GM21825 (cell line): ENCODE data around the gene DMTF1.
"Not testable (repeated sequence)": the region's sequence is repeated elsewhere in the genome, so short reads cannot be mapped to it uniquely, and the experiment has no call there.

ENCODE experiments used
- ATAC-seq: cut with Tn5 transposase; IDR thresholded peaks from one replicate; pipeline ENCODE4 v1.9.1; 2021; ENCODE audit warnings: mild to moderate bottlenecking, moderate library complexity; ENCODE audit not compliant: unreplicated experiment

Gene DMTF1

GRCh38 chr7:87192784-87193487, 40.7 kb downstream of the DMTF1 start:
- no peak for ATAC-seq

GRCh38 chr7:87193912-87194311, 41.7 kb downstream of the DMTF1 start:
- no peak for ATAC-seq

GRCh38 chr7:87199241-87199640, 47.0 kb downstream of the DMTF1 start:
- ATAC-seq: no peak

DNA sequence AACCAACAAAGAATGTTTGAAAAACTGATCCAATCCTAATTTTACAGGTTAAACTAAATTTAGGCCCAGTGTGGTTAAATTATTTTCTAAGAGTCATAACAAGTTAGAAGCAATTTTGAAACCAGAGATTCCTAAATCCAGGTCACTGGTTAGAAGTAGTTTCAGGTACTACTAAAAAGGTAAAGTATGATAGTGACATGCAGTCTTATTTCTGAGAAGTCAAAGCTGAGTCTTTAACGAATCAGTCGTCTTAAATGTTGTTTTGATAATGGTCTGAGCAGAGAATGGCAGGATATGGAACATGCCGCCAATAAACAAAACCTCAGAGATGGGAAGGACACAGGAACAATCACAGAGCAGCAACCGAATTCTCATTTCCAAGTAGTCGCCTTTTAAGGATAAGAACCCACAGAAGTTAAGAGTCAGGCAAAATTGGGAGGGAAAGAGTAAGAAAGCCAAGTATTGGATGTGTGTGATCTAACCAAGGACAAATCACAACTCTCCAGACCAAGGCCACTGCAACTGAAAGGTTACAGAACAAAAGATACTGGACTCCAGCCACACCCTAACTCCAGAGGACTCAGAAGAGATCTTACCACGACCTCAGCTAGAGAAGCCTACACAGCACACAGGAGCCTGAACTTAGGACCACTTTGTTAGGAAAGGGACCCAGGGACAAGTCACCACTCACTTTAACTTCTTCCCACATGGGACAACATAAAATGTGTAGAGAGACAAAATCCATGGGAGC, 47.6 kb downstream of the DMTF1 start:
- ATAC-seq: no peak

- no peak for ATAC-seq
These were observed 50.0 kb downstream of the DMTF1 start for GRCh38 chr7:87202208-87202607.

GRCh38 chr7:87202705-87203104, 50.5 kb downstream of the DMTF1 start:
- no peak for ATAC-seq

GRCh38 chr7:87203929-87204328, 51.7 kb downstream of the DMTF1 start:
- ATAC-seq: not testable (repeated sequence)

- ATAC-seq: no peak
These were observed 52.7 kb downstream of the DMTF1 start for GRCh38 chr7:87204933-87205332.

DNA sequence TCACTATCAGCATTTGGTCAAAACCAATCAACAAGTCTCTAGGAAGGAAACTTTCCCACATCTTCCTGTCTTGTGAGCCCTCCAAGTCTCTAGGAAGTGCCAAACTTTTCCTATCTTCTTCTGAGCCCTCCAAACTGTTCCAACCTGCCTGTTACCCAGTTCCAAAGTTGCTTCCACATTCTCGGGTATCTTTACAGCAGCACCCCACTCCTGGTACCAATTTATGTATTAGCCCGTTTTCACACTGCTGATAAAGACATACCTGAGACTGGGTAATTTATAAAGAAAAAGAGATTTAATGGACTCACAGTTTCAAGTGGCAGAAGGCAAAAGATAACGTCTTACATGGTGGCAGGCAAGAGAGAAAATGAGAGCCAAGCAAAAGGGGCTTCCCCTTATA, 53.4 kb downstream of the DMTF1 start:
- not testable (repeated sequence) for ATAC-seq

DNA sequence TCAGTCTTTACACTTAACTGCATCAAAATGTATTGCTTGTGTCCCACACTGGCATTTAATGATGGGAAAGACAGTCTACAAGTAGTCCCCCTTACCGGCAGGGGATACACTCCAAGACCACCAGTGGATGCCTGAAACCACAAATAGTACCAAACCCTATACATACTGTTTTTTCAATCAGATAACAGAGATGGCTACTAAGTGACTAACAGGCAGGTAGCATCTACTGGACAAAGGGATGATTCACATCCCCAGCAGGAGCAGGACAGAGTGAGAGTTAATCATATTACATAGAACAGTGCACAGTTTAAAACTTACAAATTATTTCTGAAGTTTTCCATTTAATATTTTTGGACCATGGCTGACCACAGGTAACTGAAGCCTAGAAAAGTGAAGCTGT, 54.1 kb downstream of the DMTF1 start:
- no peak for ATAC-seq

DNA sequence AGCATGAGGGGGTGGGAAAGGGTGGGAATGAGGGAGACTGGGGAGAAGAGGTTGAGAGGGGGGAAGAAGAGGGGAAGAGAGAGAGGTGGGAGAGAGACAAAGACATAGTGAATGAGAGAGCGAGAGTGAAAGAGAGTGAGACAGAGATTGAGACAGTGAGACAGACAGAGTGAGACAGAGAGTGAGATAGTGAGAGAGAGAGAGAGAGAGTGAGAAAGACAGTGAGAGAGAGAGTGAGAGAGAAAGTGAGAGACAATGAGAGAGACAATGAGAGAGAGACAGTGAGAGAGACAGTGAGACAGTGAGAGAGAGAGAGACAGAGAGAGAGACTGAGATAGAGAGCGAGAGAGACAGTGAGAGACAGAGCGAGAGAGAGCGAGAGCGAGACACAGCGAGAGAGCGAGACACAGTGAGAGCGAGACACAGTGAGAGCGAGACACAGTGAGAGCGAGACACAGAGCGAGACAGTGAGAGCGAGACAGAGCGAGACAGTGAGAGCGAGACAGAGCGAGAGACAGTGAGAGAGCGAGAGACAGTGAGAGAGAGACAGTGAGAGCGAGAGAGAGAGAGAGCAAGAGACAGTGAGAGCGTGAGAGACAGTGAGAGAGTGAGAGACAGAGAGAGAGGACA, 57.2 kb downstream of the DMTF1 start:
- ATAC-seq: no peak

- no peak for ATAC-seq
These were observed 58.3 kb downstream of the DMTF1 start for GRCh38 chr7:87210506-87210905.

- ATAC-seq: no peak
These were observed 60.2 kb downstream of the DMTF1 start for GRCh38 chr7:87212498-87212897.

DNA sequence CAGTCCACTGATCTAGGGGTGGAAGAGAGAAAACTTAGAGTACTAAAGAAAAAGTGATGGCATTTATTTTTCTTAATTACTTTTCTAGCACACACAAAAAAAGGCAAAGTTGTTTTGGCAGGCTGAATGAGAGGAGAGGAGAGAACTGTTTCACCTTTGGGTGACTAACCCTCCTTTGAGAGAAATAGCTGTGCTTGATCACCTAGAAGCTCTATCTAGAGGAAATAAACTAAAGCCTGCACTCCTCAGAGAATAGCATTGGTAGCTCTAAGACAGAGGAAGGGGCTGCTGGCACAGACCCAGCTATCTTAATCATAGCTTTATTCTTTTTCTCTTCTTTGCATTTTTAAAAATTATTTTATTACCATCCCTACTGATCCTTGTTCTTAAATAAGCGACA, 61.0 kb downstream of the DMTF1 start:
- no peak for ATAC-seq

- no peak for ATAC-seq
These were observed 61.6 kb downstream of the DMTF1 start for GRCh38 chr7:87213811-87214210.

DNA sequence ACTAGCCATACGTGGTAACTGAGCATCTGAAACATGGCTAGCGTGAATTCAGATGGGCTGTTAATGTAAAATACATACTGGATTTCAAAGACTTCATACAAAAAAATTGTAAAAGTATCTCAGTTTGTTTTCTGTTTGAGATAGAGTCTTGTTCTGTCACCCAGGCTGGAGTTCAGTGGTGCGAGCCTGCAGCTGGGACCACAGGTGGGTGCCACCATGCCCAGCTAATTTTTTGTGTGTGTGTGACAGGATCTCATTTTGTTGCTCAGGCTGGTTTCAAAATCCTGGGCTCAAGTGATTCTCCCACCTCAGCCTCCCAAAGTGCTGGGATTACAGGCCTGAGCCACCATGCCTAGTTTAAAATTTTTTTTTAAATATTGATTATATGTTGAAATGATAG, 62.8 kb downstream of the DMTF1 start:
- no peak for ATAC-seq

- peak; percentile 50 for ATAC-seq
These were observed 64.7 kb downstream of the DMTF1 start for GRCh38 chr7:87216701-87217508.

DNA sequence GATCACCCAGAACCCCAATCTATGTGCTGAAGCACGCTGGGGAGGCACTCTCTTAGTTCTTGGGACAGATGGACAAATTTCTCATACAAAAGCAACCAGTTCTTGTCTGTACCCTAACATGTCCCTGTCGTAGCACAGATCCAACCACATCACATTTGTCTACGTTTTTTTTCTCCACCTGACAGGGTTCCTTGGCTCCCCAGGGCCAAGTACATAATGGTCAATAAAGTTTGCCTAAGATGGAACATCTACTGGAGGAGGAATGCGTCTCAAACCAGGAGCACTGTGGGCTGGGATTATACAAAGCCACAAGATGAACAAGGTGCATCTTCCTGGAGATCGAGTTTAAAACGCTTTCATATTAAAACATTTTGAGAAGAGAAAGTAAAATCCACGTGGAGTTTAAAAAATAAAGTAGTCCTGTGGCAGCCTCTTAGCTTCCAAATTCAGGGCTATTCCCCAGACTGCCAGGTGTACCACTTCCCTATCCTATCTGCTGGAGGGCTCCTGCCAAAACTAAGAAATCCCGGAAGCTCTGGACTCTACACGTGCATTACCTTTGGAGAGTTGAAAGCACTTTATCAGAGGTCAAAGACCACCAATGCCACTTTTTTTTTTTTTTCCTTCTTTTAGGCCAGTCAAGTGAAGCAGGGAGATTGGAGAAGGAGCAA, 65.9 kb downstream of the DMTF1 start:
- no peak for ATAC-seq

GRCh38 chr7:87218796-87219544, 66.7 kb downstream of the DMTF1 start:
- peak; percentile 17 for ATAC-seq

DNA sequence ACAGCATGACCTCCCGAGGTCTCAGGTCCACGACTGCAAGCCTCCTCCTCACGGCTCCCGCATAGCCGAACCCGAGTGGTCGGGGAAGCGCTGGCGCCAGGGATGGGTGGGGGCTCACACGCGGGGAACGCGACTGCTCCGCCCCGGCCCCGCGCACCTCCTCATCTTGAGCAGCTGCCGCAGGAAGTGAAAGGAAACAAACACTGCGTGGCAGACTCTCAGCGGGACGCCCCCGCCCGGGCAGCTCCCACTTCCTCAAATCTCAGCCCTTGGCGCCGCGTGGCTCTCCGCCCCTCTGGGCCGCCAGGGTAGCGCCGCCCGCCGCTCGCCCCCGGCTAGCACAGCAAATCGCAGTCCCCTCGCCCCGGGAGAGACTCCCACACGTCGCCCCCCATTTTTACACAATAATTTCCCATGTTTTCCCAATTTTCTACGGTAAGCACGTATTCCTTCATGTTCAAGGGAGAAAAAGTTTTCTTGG, 67.3 kb downstream of the DMTF1 start, which contains the start of gene TMEM243:
Gene TMEM243, minus strand, starts transcription at position 188 of the 481 bp plus-strand sequence. CDS start 229 bp downstream, outside the sequence.
- ATAC-seq: peak; percentile 46
